Right lobe of liver (tissue), 6 donors: ENCODE measurements around the gene NUMA1. TPM values are rescaled to one million over a fixed set of nuclear protein-coding genes. Genes with fewer than 3 reads are reported as not detected.

Source experiments
- ATAC-seq, 4 donors: fragments of 200-7000 bp; cut with Tn5 transposase; one replicate each; pipeline ENCODE4 v1.9.1; 2020; ENCODE audit warnings: mild to moderate bottlenecking in 4 of 4, moderate library complexity in 4 of 4
- DNase-seq, 3 donors: peaks; one replicate each; pipeline ENCODE4 v3.0.0-alpha.2; 2020
- H3K27ac ChIP-seq, 3 donors: fragments of 200-600 bp; one replicate each; pipeline ENCODE4 v1.8.0; 2022
- H3K27me3 ChIP-seq, 2 donors: fragments of 200-600 bp; one replicate each; pipeline ENCODE4 v1.8.0; 2022
- H3K36me3 ChIP-seq, 4 donors: fragments of 200-600 bp; sonication (generic) in 1 of 4; one replicate each; pipeline versions ENCODE4 v1.5.1 to v1.8.0; 2017 to 2022; ENCODE audit warnings: control low read depth in 1 of 4
- H3K4me1 ChIP-seq, 4 donors: fragments of 200-600 bp; sonication (generic) in 1 of 4; one replicate each; pipeline versions ENCODE4 v1.5.1 to v1.8.0; 2017 to 2022; ENCODE audit warnings: control low read depth in 1 of 4
- H3K4me3 ChIP-seq, 3 donors: fragments of 200-600 bp; one replicate each; pipeline ENCODE4 v1.8.0; 2022
- H3K9me3 ChIP-seq, 4 donors: fragments of 200-600 bp; sonication (generic) in 1 of 4; one replicate each; pipeline versions ENCODE4 v1.5.1 to v1.8.0; 2017 to 2022; ENCODE audit warnings: control low read depth in 1 of 4
- POLR2A ChIP-seq: fragments of 450-650 bp; IDR thresholded peaks from one replicate; pipeline ENCODE4 v1.6.1; 2017; ENCODE audit warnings: antibody characterized with exemption, mild to moderate bottlenecking
- WGBS: methylation state at CpG from one replicate; pipeline ENCODE4 v1.1.6; 2018; ENCODE audit warnings: low coverage, low lambda C conversion rate; ENCODE audit not compliant: insufficient coverage; ENCODE audit errors: missing lambda C conversion rate; 5-methylcytosine and 5-hydroxymethylcytosine counted together
- intact Hi-C, 2 donors: fragments of 100-400 bp; cut with DNase I; formaldehyde crosslinking; loops; one replicate each; pipeline versions ENCODE4 v1.11.2 to v1.14.1; 2022
- total RNA-seq, 6 experiments: library from RNA; depleted of rRNA in 2 of 6; stranded (reverse); fragments of >200 nt in 2 of 6; fragmentation: NEBNext Ultra II Directional in 3 of 6; extraction: Animal tissue kit (Norgen Biotek cat#: 25700) in 3 of 6; gene quantifications; one replicate each; pipeline versions ENCODE4 v1.1.0 to v1.2.4, GENCODE V29; 2016 to 2023
- TF ChIP-seq, protein P1 (sequence below), 4 donors: fragments of 200-600 bp in 3 of 4; fragments of 450-650 bp in 1 of 4; IDR thresholded peaks; one replicate each; pipeline versions ENCODE4 v1.5.1 to v1.8.0; 2016 to 2022; ENCODE audit warnings: antibody characterized with exemption in 4 of 4, mild to moderate bottlenecking in 2 of 4
- donor health status: DM: no; HTN: yes; CAD: no.
- donor health status: DM: no; HTN: no; CAD: no.
- donor health status: DM: no; HTN: no; CAD: no.
- donor health status: DM: no; HTN: yes; CAD: no.
- donor health status: DM: no; HTN: yes; CAD: no.

The NUMA1 gene
- total RNA-seq, 6 experiments from 2014 or later: 47.3 to 62.5 (median 54.5) TPM

- no peak overlapping the region for H3K4me3 ChIP-seq
- intact Hi-C loops: no loop called here
- H3K9me3 ChIP-seq: no peaks in the 10 kb centered on the region
- H3K27me3 ChIP-seq: no peaks in the 10 kb centered on the region
- no peak overlapping the region for H3K27ac ChIP-seq
- no peak for ATAC-seq
- no peak for DNase-seq
- 96% methylated on average over 3 of the region's 3 CpGs for WGBS
- peaks cover 0 to 6% (median 0%) of the 10 kb centered on the region in 4 donors for H3K4me1 ChIP-seq
- TF ChIP-seq POLR2A: no peak
- TF ChIP-seq, protein P1, sequence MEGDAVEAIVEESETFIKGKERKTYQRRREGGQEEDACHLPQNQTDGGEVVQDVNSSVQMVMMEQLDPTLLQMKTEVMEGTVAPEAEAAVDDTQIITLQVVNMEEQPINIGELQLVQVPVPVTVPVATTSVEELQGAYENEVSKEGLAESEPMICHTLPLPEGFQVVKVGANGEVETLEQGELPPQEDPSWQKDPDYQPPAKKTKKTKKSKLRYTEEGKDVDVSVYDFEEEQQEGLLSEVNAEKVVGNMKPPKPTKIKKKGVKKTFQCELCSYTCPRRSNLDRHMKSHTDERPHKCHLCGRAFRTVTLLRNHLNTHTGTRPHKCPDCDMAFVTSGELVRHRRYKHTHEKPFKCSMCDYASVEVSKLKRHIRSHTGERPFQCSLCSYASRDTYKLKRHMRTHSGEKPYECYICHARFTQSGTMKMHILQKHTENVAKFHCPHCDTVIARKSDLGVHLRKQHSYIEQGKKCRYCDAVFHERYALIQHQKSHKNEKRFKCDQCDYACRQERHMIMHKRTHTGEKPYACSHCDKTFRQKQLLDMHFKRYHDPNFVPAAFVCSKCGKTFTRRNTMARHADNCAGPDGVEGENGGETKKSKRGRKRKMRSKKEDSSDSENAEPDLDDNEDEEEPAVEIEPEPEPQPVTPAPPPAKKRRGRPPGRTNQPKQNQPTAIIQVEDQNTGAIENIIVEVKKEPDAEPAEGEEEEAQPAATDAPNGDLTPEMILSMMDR (IDR thresholded peaks at IDR 0.05): no peak
- H3K36me3 ChIP-seq: peaks cover 0 to 9% (median 0%) of the 10 kb centered on the region in 4 donors
These were observed 5.4 kb upstream of the NUMA1 start for GRCh38 chr11:72085621-72086351.

DNA sequence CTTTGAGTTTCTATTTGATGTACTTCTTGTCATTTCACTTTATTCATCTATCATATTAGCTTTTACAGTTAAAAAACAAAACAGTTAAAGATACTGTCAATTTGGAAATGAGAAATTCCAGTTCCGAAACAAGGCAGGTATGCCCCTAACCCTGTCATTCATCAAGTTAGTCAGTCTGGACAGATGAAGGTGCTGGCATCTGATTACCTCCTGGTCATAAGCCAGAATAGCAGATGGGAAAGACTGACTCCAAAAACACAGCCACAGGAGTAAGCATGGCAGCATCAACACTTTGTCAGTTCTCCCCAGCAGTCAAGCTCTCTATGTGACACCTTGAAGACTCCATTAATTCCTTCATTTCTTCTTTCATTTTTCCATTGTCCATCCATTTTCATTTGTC lies 4.6 kb upstream of the NUMA1 start:
- H3K4me3 ChIP-seq: no peak overlapping the region
- peaks cover 0 to 9% (median 0%) of the 10 kb centered on the region in 4 donors for H3K36me3 ChIP-seq
- DNase-seq (no peak), ATAC-seq (no peak)
- H3K4me1 ChIP-seq: peaks cover 0 to 6% (median 0%) of the 10 kb centered on the region in 4 donors
- H3K27me3 ChIP-seq: no peaks in the 10 kb centered on the region
- no peaks in the 10 kb centered on the region for H3K9me3 ChIP-seq
- intact Hi-C loops: no loop called here
- 88% methylated on average over 1 of the region's 1 CpG for WGBS
- H3K27ac ChIP-seq: no peak overlapping the region
- TF ChIP-seq, protein P1 (IDR thresholded peaks at IDR 0.05): no peak

- intact Hi-C loops: no loop called here
- no peak for TF ChIP-seq POLR2A
- TF ChIP-seq, protein P1 (IDR thresholded peaks at IDR 0.05): no peak
- ATAC-seq: no peak
These were observed 3.7 kb upstream of the NUMA1 start for GRCh38 chr11:72084076-72084475.

GRCh38 chr11:72083414-72083813 lies 3.1 kb upstream of the NUMA1 start:
- H3K27ac ChIP-seq: no peak overlapping the region
- no peak for TF ChIP-seq POLR2A
- TF ChIP-seq, protein P1 (IDR thresholded peaks at IDR 0.05): no peak
- WGBS: 85% methylated on average over 2 of the region's 2 CpGs
- H3K4me1 ChIP-seq: peaks cover 0 to 10% (median 0%) of the 10 kb centered on the region in 4 donors
- peaks cover 0 to 4% (median 0%) of the 10 kb centered on the region in 4 donors for H3K36me3 ChIP-seq
- intact Hi-C loops: no loop called here
- ATAC-seq: no peak
- no peak overlapping the region for H3K4me3 ChIP-seq
- H3K27me3 ChIP-seq: no peaks in the 10 kb centered on the region
- no peaks in the 10 kb centered on the region for H3K9me3 ChIP-seq
- no peak for DNase-seq

More at GRCh38 chr11:72084076-72084475, 3.7 kb upstream of the NUMA1 start:
- 77% methylated on average over 3 of the region's 4 CpGs for WGBS
- Histone ChIP-seq H3K4me1 (peaks cover 0 to 10% (median 0%) of the 10 kb centered on the region in 4 donors), H3K9me3 (no peaks in the 10 kb centered on the region), H3K36me3 (peaks cover 0 to 4% (median 0%) of the 10 kb centered on the region in 4 donors), H3K27me3 (no peaks in the 10 kb centered on the region), H3K4me3 (no peak overlapping the region), H3K27ac (no peak overlapping the region)
- no peak for DNase-seq
